GM12872 (cell line): ENCODE data around the gene SLC6A11.
A peak's percentile ranks its signal among the peaks of the same experiment; 100 is the strongest.

ENCODE experiments used
- TF ChIP-seq, protein P1 (sequence below): IDR thresholded peaks from 3 replicates; pipeline ENCODE4 v1.5.1; 2011; ENCODE audit warnings: low read depth, mild to moderate bottlenecking, low read length, moderate library complexity; ENCODE audit not compliant: insufficient read depth

Gene SLC6A11

DNA sequence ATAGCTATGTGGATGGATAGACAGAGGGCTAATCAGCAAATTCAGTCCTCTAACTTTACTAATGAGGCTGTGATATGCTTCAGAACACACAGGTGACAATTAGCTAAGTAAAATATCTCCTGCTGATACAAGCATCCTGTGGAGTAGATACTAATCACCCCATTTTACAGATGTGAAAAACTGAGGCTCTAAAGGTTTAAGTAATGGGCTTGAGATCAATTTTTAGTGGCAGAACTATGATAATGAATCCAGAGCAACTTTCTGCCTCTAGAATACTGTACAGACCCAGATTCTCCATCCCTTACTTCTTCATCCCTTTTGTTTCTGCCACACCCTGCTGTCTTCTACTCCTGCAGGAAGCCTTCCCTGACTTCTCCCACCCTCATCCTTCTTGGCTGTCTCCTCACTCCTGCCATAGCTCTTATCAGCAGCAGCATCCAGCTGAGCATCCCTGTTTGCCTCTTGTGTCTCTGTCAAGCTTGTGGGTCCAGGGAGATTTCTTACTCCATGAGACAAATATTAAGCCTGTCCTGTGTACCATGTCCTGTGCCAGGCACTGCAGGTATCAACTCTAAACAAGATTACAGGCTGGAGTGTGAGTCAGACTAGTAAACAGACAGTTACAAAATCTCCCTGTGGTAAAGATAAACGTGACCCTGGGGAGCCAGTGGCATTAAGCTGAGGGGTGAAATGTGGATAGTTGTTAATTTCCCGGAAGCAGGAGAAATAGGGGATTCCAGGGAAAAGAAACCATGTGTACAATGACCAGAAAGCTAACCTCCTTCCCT, 39.2 kb downstream of the SLC6A11 start:
- TF ChIP-seq, protein P1, sequence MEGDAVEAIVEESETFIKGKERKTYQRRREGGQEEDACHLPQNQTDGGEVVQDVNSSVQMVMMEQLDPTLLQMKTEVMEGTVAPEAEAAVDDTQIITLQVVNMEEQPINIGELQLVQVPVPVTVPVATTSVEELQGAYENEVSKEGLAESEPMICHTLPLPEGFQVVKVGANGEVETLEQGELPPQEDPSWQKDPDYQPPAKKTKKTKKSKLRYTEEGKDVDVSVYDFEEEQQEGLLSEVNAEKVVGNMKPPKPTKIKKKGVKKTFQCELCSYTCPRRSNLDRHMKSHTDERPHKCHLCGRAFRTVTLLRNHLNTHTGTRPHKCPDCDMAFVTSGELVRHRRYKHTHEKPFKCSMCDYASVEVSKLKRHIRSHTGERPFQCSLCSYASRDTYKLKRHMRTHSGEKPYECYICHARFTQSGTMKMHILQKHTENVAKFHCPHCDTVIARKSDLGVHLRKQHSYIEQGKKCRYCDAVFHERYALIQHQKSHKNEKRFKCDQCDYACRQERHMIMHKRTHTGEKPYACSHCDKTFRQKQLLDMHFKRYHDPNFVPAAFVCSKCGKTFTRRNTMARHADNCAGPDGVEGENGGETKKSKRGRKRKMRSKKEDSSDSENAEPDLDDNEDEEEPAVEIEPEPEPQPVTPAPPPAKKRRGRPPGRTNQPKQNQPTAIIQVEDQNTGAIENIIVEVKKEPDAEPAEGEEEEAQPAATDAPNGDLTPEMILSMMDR: no peak

DNA sequence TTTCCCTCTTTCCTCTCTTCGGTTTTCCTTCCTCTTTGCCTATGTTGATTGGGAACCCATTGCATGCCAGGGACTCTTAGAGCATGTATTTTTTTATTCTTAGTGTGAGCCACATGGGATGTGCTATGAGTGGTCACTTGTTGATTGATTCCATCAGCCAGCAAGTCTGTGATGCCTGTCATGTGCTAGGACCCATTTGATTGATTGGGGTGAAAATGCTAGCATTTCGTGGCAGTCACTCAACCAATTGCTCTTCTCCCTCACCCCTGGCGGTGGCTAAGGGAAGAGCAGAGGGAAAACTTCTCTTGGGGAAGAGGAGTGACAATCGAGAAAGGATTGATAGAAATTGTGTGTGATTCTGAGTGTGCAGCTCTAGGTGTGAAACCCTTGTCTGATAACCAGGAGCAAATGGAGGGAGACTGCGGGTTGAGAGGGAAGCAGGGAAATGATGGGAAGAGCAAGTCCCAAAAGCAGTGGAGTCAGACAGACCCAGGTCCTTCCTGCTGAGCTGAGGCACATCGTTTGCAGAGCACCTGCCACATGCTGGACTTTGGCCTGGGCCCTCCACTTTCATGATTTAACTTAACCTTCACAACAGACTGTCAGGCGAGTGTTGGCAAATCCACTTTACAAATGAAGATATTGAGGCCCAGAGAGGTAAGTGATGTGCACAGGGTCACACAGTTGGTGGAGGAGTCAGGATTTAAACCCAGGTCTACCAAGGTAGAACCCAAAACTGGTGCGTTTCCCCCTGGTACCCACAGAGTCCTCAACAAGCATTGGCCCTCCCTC, 40.0 kb downstream of the SLC6A11 start:
- TF ChIP-seq, protein P1: peak; percentile 59

GRCh38 chr3:10857235-10857634, 41.2 kb downstream of the SLC6A11 start:
- TF ChIP-seq, protein P1: no peak

DNA sequence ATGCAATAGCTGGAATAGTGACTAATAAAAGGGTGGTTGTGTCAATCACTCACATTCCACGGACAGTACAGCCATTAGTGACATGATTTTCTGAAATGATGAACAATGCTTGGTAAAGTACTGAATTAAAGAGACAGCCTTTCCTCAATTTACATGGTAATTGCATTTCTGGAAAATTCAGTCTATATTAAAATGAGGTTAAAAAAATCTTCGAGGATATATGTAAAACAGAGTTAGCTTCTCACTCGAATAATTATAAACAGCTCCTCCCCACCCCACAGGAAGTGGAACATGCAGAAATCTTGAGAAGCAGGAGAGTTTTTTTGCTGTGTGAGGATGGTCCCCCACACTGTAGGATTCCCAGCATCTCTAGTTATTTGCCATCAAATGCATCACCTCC, 42.1 kb downstream of the SLC6A11 start:
- TF ChIP-seq, protein P1: no peak

DNA sequence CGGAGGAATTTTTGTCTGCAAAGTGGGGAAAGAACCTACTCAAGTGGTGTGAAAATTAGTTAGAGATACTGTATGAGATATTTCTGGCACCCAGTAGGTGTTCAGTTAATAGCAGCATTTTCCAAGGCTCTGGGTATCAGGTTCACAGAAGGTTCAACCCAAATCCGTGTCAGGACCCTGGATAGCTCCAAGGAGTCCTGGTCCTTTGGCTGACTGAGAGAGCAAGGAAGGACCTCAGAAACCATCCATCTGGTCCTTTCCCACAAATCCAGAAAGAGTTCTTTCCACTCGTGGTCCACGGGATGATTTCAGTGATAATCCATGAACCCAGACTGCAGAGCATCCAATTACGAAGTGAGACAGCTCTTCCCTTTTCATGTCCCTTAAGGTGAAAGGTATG, 51.4 kb downstream of the SLC6A11 start:
- TF ChIP-seq, protein P1: no peak

DNA sequence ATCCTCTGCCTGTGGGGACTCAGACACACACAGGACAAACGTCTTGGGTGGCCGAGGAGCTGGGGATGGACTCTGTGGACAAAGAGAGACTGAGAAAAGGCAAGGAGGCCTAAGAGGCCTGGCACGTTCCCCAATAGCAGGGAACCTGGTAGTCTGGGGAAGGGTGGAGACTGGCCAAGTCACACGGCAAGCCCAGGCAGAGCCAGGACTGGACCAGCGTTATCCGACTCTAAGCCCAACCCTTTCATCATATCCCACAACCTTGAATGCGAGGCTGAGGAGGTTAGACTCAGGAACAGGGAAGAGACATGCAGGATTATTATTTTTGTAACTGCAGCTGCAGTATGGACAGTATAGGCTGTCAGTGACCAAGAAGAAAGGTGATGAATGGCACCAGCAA, 53.4 kb downstream of the SLC6A11 start:
- TF ChIP-seq, protein P1: no peak

GRCh38 chr3:10870296-10870695, 54.3 kb downstream of the SLC6A11 start:
- TF ChIP-seq, protein P1: no peak
